H4 (cell line): ENCODE results near the gene KCTD19. TPM values are rescaled to one million over a fixed set of nuclear protein-coding genes. Genes with fewer than 3 reads are reported as not detected.

Experiments used
- DNase-seq: peaks from one replicate; pipeline ENCODE4 v3.0.0-alpha.2; 2015; ENCODE audit warnings: low spot score
- total RNA-seq: library from RNA; depleted of rRNA; stranded (reverse); fragments of >200 nt; shearing (Covaris generic); gene quantifications from 2 replicates; pipeline ENCODE4 v1.2.3, GENCODE V29; 2014

Gene KCTD19
- total RNA-seq, 1 experiment from 2014 or later = not detected

DNA sequence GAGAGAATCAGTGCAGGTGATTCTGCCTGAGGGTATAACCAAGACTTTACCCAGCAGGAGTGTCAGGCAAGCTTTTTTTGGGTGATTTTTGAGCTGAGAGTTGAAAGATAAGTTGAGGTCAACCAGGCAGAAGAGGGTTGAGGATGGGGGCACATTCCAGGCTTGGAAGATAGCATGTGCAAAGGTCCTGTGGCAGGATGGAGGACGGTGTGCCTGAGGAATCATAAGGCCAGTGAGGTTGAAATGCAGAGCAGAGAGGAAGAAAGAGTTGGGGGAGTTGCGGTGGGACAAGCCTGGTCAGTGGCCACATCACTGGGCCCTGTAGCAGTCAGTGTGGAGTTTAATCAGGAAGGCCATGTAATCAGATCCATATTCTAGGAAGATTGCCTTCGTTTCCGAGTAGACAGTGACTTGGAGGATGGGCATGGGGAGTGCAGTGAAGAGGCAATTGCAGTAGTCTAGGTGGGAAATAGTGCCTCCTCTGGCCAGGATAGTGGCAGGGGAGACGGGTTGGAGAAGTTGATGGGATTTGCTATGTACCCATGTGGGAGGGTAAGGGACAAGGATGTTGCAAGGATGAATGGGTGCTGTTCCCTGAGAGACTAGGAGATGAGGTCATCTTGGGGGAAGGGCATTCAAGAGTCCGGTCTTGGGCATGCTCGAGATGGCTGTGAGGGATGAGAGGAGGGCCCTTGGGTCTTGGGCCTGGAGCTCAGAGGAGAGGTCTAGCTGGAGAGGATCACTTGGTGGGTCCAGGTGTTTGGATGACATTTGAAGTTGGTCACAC is 43.3 kb downstream of the KCTD19 start:
- DNase-seq = no peak

DNA sequence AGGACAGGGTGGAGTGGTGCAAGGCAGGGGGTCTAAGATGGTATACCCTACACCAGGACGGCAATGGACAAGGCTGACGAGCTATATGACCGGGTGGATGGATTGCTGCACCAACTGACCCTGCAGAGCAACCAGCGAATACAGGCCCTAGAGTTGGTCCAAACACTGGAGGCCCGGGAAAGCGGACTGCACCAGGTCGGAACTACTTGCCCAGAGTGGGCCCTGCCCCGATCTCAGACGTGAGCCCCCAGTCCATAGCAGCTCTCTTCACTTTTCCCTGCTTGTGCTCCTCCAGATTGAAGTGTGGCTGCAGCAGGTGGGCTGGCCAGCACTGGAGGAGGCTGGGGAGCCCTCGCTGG is 44.1 kb downstream of the KCTD19 start:
- no peak for DNase-seq

DNA sequence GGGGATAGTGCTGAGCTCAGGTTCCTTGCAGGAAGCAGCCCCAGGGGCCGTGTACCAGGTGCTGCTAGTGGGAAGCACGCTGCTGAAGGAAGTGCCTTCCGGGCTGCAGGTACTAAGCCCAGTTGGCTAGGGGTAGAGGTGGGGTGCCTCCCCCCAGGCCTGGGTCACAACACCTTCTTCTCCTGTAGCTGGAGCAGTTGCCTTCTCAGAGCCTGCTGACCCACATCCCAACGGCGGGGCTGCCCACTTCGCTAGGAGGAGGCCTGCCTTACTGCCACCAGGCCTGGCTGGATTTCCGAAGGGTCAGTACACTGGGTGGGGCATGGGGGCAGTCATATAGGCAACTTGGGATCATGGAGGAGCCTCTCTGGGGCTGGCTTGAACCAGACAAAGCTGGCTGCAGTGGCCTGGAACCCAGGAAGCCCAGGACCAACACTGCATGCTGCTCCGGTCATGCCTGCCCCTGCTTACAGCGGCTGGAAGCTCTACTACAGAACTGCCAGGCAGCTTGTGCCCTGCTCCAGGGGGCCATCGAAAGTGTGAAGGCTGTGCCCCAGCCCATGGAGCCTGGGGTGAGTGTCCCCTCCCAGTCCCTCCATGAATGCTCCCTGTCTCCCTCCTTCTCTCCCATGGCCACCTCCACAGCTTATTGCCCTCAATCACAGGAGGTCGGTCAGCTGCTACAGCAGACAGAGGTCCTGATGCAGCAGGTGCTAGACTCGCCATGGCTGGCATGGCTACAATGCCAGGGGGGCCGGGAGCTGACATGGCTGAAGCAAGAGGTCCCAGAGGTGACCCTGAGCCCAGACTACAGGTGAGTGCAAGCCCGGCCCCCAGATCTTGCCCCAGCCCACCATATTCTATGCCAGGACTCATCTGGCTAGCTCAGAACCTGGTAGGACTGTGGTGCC is 44.8 kb downstream of the KCTD19 start:
- DNase-seq = no peak

DNA sequence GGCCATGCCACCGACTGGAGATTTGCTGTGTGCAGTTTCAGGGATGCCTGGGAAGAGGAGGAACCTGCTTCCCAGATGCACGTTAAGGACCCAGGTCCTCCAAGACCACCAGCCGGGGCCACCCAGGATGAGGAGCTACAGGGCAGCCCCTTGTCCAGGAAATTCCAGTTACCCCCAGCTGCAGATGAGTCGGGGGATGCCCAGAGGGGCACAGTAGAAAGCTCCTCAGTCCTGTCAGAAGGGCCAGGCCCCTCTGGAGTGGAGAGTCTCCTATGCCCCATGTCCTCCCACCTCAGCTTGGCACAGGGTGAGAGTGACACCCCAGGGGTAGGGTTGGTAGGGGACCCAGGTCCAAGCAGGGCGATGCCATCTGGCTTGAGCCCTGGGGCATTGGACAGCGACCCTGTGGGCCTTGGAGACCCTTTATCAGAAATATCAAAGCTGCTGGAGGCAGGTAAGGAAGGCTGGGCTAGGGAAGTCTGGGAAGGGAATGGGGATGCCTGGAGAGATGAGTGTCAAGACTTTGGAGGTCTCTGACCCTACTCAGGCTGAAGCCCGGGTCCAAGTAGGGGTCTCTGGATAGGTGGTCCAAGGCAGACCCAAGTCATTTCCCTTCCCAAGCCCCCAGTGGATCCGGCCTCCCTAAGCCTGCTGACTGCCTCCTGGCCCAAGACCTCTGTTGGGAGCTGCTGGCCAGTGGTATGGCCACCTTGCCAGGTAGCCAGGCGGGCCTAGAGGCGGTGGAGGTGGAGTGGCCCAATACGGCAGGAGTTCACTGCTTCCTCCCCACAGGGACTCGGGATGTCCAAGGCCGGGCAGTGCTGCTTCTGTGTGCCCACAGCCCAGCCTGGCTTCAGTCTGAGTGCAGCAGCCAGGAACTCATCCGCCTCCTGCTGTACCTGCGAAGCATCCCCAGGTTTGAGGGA is 46.2 kb downstream of the KCTD19 start:
- no peak for DNase-seq

DNA sequence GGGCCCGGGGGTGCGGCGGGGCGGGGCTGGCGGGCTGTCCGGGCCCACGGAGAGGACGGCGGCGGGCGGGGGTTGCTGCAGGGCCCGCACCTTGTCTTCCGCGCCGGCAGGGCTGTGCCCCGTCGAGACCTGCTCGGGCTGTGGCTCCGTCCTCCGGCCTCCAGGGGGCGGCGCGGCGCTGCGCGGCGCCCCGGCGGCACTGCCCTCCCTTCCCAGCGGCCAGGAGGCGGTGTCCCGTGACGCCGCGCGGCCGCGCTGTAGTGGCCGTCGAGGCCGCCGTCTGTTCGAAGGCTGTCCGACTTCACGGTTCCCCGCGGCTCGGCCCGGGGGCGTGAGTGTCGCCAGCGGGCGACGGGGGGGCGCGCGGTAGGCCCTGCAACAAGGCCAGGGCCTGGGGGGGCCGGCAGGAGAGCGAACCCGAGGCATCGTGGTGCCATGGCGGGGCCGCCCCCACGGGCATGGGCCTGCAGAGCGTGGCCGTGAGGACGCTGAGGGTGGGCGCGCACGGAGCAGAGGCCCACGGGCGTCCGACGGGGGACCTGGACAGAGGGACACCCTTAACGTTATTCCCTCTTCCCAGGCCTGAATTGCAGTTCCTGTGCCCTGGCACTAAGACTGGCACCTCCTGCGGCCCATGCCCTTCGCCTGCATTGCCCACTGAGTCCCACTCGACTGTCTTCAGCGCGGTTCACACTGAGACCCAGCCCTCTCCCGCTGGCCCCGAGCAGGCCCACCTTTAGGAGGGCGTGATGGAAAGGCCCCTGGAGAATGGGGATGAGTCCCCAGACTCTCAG is 47.0 kb downstream of the KCTD19 start, which contains the start of gene PLEKHG4:
TSS of gene PLEKHG4 (plus strand) at position 237 of the 794 bp plus-strand sequence. CDS start at position 750, 513 bp downstream.
- no peak for DNase-seq

DNA sequence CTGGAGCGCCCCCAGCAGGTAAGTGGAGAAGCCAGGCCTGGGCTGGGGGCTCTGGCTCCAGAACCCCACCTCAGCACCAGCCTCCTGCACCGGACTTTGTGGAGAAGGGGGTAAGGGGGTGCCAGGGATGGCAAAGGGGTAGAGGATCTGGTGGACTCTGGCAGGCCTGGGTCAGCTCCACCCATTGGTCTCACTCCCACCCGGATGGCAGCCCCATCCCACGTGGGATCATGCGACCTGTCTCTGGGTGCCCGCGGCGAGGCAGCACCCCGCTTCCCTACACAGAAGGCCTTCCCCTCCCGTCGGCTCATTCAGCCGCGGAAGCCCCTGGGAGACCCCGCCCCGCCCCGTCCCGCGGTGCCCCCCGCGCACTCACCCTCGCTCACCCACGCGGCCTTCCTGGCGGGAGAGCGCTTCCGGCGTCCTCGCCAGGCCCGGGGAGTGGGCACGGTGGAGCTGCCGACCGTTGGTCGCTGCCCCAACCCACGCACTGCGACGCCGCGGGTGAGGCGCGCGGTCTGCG is 47.7 kb downstream of the KCTD19 start:
- no peak for DNase-seq

DNA sequence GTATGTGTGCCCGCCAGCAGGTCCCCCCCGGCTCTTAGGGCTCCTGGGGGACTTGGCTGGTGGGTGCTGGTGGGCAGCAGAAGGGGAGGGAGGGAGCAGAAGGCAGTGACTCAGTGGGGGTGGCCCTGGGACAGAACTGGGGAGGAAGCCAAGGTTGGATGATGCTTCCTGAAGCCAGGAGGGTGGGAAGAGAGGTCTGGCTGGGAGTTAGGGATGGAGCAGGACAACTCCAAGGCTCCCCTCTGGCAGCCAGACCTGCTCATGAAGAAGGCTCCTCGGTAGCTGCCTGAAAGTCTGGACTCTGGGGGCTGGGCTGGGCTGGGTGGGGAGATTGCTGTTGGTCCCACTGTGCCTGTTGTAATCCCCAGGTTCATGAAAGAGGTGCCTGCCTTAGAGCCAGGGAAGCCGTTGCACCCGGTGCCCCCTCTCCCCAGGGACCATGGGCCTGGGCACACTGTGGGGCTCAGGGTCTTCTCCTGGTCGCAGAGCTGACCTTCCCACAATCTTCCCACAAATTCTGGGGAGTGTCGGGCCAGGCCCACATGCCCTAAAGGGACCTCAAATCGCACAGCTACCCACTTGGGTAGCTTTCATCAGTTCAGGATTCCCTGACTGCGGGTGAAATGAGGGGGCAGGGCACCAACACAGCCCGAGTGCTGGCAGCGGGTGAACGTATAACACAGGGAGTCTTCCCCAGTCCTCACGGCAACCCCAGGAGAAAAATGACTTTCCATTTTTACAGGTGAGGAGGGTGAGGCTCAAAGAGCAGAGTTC is 48.4 kb downstream of the KCTD19 start:
- DNase-seq = peak; percentile 72

DNA sequence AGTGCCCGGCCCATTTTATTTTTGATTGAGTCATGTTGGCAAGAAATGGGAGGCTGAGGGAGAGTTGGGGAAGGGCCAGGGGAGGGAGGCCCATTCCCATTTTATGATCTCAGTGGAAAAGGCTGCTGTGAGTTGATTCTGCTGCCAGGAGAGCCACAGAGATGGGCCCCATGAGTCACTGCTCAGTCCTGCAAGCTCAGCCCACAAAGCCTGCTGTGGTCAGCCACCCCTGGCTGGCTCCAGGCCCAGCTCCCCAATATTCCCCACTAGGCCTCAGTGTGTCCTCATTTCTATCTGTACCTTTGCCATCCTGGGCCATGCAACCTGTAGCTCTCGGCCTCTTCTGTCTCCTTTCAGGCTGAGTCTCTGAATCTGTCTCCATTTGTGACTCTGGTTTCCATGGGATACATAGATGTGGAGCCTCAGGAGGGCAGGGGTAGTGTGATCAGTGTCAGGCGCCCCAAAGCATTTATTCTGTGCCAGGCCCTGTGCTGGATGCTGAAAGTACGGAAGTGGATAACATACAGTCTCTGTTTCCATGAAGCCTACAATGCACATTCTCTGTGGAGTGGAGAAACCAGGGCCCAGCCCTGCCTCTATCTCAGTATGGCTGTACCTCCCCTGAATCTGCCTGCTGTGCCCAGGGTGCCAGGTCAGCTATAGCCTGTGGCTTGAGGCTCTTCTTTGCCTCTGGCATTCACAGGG is 49.1 kb downstream of the KCTD19 start:
- DNase-seq = peak; percentile 99

DNA sequence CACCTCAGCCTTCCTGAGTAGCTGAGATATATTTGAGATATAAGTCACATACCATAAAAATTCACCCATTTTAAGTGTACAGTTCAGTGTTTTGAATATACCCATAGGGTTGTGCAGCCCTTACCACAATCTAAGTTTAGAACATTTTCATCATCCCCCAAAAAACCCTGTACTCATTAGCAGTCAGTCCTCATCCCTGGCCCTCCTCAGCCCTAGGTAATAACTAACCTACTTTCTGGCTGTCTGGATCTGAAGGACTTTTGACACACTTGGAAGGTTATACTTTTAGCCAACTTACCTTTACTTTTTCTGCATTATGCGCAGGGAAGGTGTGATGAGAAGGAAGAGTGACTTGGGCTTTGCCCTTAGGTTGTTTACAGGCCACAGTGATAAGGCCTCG is 51.2 kb downstream of the KCTD19 start:
- DNase-seq = no peak

DNA sequence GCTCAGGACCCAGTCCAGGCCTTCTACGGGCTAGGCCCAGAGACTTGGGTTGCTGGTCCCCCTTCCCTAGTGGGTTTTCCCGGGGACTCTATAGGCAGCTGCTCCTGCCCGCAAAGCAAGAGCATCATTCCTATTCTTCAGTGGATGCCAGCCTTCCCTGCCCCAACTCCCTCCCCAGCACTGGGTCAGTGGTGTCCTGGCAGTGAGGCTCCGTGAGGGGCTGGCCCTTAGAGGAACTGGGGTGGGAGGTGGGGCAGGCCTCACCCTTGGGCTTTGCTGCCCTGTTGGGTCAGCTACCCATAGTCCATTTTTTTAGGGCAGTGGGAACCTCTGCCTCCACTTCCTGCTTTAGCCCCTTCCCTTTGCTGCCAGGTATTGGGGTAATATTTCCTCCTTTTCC is 55.1 kb downstream of the KCTD19 start:
- DNase-seq = no peak

DNA sequence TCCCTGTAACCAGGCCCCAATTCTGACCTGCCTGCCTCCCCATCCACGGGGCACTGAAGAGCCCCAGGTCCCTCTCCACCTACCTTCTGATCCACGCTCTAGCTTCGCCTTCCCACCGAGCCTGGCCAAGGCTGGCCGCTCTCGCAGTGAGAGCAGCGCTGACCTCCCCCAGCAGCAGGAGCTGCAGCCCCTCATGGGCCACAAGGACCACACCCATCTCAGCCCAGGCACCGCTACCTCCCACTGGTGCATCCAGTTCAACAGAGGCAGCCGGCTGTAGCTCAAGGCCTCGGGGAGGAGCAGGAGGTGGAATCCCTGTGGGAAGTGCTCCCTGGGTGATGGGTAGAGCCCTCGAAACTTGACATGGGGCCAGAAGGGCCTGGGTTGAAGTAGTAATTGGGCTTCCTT is 55.6 kb downstream of the KCTD19 start:
- DNase-seq = no peak

DNA sequence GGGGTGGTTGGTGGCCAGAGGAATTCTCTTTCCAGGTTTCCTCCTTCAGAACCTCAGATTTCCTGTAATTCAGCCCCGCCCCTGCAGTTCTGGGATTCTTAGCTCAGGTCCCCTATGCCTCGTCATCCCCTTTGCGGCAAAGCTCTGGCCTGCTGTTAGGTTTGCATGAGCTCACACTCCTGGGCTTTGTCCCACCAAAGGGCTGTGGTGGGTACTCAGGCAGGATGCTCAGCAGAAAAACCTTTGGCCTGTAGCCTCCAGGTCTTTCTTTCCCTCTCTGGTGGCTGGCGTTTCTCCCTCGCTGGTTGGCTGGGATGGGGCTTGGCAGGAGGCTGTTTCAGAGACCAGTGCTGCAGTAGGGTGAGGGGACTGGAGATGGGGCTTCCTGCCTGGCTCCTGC is 56.8 kb downstream of the KCTD19 start:
- DNase-seq = peak; percentile 93

DNA sequence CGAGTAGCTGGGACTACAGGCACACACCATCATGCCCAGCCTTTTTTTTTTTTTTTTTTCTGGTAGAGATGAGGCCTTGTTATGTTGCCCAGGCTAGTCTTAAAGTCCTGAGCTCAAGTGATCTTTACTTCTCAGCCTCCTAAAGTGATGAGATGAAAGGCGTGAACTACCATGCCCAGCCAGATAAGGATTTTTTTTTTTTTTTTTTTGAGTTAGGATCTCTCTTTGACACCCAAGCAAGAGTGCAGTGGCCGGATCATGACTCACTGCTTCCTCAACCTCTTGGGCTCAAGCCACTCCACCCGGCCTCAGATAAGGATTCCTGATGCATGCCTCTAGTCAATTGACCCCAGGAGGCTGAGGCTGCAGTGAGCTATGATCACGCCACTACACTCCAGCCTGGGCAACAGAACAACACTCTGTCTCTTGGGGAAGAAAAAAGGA is 58.4 kb downstream of the KCTD19 start:
- DNase-seq = peak; percentile 77

DNA sequence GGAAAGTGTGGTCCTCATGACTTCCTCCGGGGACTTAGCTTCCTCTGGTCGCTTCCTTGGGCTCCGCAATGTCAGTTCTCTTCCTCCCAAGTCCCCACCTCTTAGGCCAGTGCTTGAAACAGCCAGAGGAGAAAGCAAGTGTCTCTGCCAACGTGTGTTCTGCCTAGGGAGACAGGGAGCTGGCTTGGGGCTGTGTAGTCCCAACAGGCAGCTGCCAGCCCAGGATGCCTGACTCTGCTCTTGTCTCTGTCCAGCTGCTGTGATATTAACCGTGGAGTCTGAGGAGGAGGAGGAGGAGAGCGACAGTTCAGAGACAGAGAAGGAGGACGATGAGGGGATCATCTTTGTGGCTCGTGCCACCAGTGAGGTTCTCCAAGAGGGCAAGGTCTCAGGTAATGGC is 60.7 kb downstream of the KCTD19 start:
- DNase-seq = no peak

DNA sequence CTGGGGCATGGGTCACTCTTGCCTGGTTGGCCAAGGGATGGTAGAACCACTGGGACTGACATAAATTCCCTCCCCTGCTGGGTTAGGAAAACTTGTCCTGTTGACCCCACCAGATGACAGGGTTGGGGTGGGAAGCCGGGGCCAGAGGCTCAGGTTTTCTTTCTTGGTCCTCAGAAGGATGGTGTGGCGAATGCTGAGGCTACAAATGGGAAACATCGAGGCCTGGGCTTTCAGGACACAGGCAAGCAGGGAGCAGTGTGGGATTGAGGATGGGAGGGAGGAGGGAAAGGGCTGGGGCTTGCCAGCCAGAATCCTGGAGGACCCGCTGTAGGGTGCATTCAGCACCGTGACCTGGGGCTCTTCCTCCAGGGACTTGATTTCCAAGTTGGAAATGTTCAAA is 61.7 kb downstream of the KCTD19 start:
- no peak for DNase-seq

DNA sequence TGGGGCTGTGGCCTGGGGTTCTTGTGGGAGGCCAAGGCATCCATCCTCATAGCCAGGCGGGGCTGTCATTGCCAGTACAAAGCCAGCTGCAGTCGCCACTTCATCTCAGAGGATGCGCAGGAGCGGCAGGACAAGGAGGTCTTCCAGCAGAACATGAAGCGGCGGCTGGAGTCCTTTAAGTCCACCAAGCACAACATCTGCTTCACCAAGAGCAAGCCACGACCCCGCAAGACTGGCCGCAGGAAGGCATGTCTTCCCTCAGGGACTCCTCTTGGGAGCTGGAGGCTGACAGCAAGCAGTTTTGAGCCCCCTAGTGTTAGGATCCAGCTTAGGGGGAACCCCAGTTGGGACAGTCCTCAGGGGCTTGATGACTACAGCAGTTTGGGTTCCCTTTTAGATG is 62.3 kb downstream of the KCTD19 start:
- DNase-seq = no peak

DNA sequence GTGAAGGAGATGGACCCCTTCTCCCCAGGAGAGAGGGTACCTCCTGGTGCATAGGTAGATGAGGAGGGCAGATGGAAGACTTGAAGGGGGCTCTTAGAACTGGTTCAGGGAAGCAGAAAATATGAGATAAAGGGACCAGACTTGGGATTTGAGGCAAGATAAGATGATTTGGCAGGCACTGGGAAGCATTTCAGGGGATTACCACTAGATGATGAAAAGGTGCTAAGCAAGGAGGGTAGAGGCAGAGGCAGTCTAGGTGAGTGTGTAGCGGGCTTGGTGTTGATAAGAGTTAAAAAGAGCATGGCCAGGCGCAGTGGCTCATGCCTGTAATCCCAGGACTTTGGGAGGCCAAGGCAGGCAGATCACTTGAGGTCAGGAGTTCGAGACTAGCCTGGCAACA is 63.3 kb downstream of the KCTD19 start:
- no peak for DNase-seq

DNA sequence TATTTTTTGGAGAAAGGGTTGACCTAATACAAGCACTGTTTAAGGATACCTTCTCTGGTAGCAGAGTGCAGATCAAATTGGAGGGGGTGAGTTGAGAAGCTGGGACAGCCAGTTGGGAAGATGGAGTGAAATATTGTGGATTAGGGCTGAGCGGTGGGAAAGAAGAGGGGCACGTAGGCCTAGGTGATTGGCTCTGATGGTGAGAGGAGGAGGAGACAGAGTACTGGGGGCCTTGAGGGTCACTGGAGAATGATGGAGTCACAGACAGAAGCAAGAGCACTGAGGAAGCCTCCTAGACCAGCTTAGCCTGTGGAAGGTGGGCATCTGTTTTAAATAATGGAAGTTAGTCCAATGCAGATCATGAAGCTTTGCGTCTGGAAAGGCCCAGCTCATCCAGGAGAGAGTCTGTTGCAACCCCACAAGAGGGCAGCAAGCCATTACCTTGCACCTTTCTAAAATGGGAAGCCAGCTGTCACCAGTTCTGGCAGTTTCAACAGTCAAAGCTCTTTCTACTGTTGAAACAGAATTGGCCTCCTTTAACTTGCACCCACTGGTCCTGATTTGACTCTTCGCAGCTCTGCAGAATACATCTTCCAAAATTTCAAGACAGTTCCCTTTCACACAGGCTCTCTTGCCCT is 66.0 kb downstream of the KCTD19 start:
- DNase-seq = peak; percentile 61

DNA sequence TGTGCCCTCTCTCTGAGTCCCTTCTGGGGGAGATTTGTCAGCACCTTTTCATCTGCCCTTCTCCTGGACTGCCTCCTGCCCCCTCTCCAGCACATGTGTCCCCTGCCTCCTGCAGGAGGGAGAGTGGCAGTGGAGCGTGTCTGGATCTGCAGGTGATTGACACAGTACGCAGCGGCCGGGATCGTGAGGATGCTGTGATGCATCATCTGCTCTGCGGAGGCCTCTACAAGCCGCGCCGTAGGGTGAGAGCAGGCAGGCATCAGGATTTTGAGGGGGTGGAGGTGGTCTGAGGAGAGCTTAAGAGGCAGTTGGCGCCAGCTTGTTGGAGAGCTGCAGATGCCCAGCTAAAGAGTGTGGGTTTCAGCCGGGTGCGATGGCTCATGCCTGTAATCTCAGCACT is 66.8 kb downstream of the KCTD19 start:
- DNase-seq = no peak
